Measurements from ENCODE around the gene GPR157. TPM values are rescaled to one million over a fixed set of nuclear protein-coding genes. Genes with fewer than 3 reads are reported as not detected.

GPR157 gene
- total RNA-seq, 4 donors from 2014 or later: 0.59 to 10.7 (median 2.2) TPM

- no peak overlapping the region for H3K27ac ChIP-seq
- intact Hi-C loops (cut with DNase I; ENCODE audit: low total_unique reads): no loop called here
- H3K36me3 ChIP-seq: no peaks in the 10 kb centered on the region
- no peaks in the 10 kb centered on the region for H3K4me1 ChIP-seq
- DNase-seq: no peak
- TF ChIP-seq, protein P1, sequence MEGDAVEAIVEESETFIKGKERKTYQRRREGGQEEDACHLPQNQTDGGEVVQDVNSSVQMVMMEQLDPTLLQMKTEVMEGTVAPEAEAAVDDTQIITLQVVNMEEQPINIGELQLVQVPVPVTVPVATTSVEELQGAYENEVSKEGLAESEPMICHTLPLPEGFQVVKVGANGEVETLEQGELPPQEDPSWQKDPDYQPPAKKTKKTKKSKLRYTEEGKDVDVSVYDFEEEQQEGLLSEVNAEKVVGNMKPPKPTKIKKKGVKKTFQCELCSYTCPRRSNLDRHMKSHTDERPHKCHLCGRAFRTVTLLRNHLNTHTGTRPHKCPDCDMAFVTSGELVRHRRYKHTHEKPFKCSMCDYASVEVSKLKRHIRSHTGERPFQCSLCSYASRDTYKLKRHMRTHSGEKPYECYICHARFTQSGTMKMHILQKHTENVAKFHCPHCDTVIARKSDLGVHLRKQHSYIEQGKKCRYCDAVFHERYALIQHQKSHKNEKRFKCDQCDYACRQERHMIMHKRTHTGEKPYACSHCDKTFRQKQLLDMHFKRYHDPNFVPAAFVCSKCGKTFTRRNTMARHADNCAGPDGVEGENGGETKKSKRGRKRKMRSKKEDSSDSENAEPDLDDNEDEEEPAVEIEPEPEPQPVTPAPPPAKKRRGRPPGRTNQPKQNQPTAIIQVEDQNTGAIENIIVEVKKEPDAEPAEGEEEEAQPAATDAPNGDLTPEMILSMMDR (IDR thresholded peaks at IDR 0.05): no peak
- TF ChIP-seq POLR2A (IDR thresholded peaks at IDR 0.05): no peak
- no peaks in the 10 kb centered on the region for H3K9me3 ChIP-seq
- no peaks in the 10 kb centered on the region for H3K27me3 ChIP-seq
- no peak overlapping the region for H3K4me3 ChIP-seq
These were observed 76.4 kb downstream of the GPR157 start for GRCh38 chr1:9052272-9053049.

DNA sequence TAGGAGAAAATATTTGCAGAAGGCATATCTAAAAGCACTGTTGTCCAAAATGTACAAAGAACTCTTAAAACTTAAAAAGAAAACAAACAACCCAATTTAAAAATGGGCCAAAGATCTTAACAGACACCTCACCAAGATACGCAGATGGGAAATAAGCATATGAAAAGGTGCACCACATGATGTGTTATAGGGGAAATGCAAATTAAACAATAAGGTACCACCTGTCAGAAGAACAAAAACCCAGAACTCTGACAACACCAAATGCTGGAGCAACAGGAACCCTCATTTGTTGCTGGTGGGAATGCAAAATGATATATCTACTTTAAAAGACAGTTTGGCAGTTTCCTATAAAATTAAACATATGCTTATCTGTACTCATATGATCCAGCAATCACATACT lies 77.5 kb downstream of the GPR157 start:
- no peak for DNase-seq
- intact Hi-C loops (cut with DNase I; ENCODE audit: low total_unique reads): no loop called here
- H3K27ac ChIP-seq: no peak overlapping the region
- no peaks in the 10 kb centered on the region for H3K36me3 ChIP-seq
- no peaks in the 10 kb centered on the region for H3K4me1 ChIP-seq
- H3K4me3 ChIP-seq: no peak overlapping the region
- TF ChIP-seq, protein P1 (IDR thresholded peaks at IDR 0.05): no peak
- no peak for TF ChIP-seq POLR2A (IDR thresholded peaks at IDR 0.05)
- H3K9me3 ChIP-seq: no peaks in the 10 kb centered on the region
- no peaks in the 10 kb centered on the region for H3K27me3 ChIP-seq

DNA sequence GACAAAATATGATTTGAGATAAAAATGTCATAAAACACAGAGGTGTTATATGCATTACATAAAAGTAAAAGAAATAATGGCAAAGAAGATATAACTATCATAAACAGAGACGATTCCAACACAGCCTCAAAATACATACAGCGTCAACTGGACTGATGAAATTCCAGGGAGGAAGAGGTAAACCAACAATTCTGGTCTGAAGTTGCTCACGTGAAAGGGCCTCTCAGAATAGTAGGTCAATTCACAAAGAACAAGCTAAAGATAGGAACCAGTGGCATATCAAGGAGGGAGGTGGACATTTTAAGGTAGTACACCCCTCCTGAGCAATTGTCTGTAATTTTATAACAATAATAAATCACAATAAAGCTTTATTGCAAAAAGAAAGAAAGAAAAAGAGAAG lies 78.1 kb downstream of the GPR157 start:
- DNase-seq: no peak
- Histone ChIP-seq H3K27me3 (no peaks in the 10 kb centered on the region), H3K36me3 (no peaks in the 10 kb centered on the region), H3K4me3 (no peak overlapping the region), H3K4me1 (no peaks in the 10 kb centered on the region), H3K27ac (no peak overlapping the region), H3K9me3 (no peaks in the 10 kb centered on the region)
- intact Hi-C loops (cut with DNase I; ENCODE audit: low total_unique reads): no loop called here
- TF ChIP-seq, protein P1 (IDR thresholded peaks at IDR 0.05): no peak
- TF ChIP-seq POLR2A (IDR thresholded peaks at IDR 0.05): no peak

MicroRNA genes within 50 kb of the gene (microRNA counts, 767-probe panel; counts per million panel counts)
- microRNA hsa-miR-34a-5p: 5,919 to 7,375 counts per million in 2 donors

Small RNAs within 50 kb of the gene (small RNA-seq; reads per million reads assigned to genes)
- not detected for gene RF00424

Other genes with a start within 250 kb of the GPR157 start
- gene CA6, start 183.2 kb downstream of the GPR157 start, total RNA-seq: not detected
- not detected for gene SLC2A7, start 102.7 kb downstream of the GPR157 start, total RNA-seq
- 1 to 10 TPM in 2 of 4 donors, not detected in 2; 1.1 to 2.4 TPM for gene SLC2A5, start 59.5 kb downstream of the GPR157 start, total RNA-seq
- 100 to 1,000 TPM in 1 of 4 donors, 10 to 100 TPM in 3; 28.4 to 107 (median 49.7) TPM for gene H6PD, start 105.7 kb upstream of the GPR157 start, total RNA-seq
- 10 to 100 TPM; 12.3 to 29.6 (median 20.7) TPM for gene SPSB1, start 163.8 kb upstream of the GPR157 start, total RNA-seq

Data from uterus (tissue), 4 donors.